HUDEP-2 (cell line): ENCODE results near the gene ABCA7.
A peak's percentile ranks its signal among the peaks of the same experiment; 100 is the strongest.
"Not testable (repeated sequence)": the region's sequence is repeated elsewhere in the genome, so short reads cannot be mapped to it uniquely, and the experiment has no call there.

Experiments
- DNase-seq, 76 experiments: peaks; one replicate each; lab custom pipeline; 2025; ENCODE audit not compliant: unreplicated experiment in 76 of 76; lab: John Stamatoyannopoulos, UW

The ABCA7 gene

DNA sequence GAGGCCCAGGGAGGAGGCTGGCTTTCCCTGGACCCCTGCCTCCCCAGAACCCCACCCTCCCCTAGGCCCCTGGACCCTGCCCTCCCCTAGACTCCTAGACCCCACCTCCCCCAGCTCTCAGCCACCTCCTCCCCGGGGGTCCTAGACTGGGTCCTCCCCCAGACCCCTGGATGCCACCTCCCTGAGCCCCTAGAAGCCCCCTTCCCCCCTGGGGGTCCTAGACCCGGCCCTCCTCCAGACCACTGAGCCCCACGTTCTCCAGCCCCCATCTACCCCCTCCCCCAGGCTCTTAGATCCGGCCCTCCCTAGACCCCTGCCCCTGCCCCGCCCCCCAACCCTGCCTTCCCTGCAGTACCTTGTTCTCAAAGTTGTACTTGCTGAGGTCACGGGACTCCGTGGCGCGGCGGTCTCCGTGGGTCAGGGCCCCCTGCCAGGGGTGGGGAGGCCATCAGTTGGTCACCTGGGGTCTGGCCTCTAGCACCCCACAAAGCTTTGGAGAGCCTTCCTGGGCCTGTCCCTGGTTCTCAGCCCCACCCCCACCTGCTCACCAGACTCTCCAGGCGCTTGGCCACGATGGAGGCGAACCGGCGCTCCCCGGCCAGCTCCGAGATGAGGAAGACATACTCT is 71.8 kb downstream of the ABCA7 start:
- no peak for DNase-seq

DNA sequence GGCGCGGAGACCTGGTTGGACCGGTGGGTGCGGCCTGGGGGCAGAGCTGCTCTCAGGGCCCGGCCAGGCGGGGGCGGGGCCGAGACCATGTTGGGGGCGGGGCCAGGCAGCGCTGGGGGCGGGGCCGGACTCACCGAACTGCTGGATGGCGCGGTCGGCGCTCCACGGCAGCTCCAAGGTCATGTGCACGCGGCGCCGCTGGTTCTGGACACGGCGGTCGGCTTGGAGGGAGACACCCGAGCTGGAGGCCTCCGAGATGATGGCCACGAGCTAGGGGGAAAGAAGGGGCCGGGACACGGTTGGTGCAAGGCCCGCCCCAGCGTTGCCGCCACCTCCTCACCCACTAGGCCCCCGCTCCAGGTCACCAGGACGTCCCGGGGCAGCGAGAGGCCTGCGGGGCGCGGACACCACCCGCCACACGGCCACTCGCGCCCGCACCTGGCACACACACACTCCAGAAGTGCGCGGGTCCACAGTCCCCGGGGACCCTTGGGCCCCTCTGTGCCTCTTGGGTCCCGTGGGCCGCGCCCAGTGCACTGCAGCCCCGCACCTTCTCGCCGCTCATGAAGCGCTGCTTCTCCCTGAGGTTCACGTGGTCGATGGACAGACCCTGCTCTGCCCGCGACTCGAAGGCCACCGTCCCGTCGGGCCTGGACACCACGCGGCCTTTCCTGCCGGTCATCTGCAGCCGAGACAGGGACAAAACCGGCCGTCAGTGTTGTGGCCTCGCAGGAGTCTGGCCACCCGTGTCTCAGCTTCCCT is 72.5 kb downstream of the ABCA7 start:
- DNase-seq: peak in 1 of 76 experiments; percentile 18

DNA sequence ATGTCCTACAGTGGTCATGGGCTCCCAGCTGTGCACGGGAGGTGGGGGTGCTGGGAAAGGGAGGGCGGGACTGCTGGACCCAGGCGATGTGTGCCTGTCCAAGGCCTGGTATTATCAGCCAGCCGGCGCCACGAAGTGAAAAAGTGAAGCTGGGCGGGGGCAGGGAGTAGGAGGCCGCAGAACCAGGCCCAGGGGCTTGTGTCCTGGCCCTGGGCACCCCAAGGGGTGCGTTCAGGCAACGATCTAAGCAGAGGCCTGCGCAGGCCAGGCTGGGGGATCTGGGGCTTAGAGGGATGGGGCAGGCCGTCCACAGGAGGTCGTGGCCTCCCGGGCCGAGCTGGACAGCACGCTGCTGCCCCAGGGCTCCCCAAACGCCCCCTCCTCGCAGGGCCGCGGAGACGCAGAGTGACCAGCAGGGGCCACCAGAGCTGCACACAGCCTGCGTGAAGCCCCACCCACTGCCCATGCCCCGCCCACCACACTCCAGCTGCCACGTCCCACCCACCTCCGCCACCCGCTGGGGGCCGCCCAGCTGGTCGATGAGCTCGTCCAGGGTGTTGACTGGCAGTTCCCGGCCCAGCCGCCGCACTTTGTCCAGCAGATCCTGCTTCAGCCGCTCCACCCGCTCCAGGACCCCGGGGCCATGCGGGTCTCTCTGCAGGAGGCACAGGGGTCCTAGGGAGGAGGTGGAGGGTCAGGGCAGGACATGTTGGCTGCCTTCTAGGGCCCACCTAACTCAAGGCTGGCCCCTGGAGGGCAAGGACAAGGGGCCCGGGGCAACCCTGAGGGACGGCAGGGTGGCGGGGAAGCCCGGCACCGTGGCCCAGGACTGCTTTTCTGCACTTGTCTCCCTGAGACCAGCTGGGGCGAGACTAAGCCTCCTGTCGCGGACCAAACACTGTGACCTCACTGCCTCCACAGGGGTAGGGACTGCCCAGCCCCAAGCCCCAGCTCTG is 73.4 kb downstream of the ABCA7 start:
- peak in 74 of 76 experiments; percentile 38 to 99 (median 94) for DNase-seq

GRCh38 chr19:1113986-1114483 is 74.1 kb downstream of the ABCA7 start:
- no peak for DNase-seq

DNA sequence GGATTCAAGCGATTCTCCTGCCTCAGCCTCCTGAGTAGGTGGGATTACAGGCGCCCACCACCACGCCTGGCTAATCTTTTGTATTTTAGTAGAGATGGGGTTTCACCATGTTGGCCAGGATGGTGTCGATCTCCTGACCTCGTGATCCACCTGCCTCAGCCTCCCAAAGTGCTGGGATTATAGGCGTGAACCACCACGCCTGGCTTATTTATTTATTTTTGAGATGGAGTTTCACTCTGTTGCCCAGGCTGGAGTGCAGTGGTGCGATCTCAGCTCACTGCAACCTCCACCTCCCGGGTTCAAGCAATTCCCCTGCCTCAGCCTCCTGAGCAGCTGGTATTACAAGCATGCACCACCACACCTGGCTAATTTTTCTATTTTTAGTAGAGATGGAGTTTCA is 74.8 kb downstream of the ABCA7 start:
- not testable (repeated sequence) for DNase-seq
